ENCODE measurements around the gene SPATA21. TPM values are rescaled to one million over a fixed set of nuclear protein-coding genes. Genes with fewer than 3 reads are reported as not detected.
"Not testable (repeated sequence)": the region's sequence is repeated elsewhere in the genome, so short reads cannot be mapped to it uniquely, and the experiment has no call there.

SPATA21 gene
- total RNA-seq (2014; rRNA removed; shearing (Covaris generic)) = not detected in 2 replicates

GRCh38 chr1:16436946-16437474 is at the start of gene SPATA21:
TSS of gene SPATA21 (minus strand) at chr1:16437424. CDS start at chr1:16431371, 6,053 bp downstream.
- no peak for DNase-seq (ENCODE audit: low read depth in 1 of 2, low spot score in 2 of 2)
- H3K9me3 ChIP-seq (replicated peaks) = no peaks in the 10 kb centered on the region
- peaks cover 8% of the 10 kb centered on the region for H3K4me1 ChIP-seq (replicated peaks)
- H3K27me3 ChIP-seq (replicated peaks) = no peaks in the 10 kb centered on the region
- H3K27ac ChIP-seq = no peak within 1 kb of the TSS
- H3K4me3 ChIP-seq = no peak within 1 kb of the TSS
- H3K36me3 ChIP-seq = peaks cover 11% of the 10 kb centered on the region

GRCh38 chr1:16487011-16487410 is 49.8 kb upstream of the SPATA21 start:
- H3K9me3 ChIP-seq (replicated peaks); H3K4me1 ChIP-seq (replicated peaks); H3K27ac ChIP-seq; H3K27me3 ChIP-seq (replicated peaks); DNase-seq (ENCODE audit: low read depth in 1 of 2, low spot score in 2 of 2); H3K4me3 ChIP-seq: not testable (repeated sequence)
- H3K36me3 ChIP-seq = peaks cover 18% of the 10 kb centered on the region

GRCh38 chr1:16486316-16486715 is 49.1 kb upstream of the SPATA21 start:
- peaks cover 16% of the 10 kb centered on the region for H3K36me3 ChIP-seq
- not testable (repeated sequence) for DNase-seq (ENCODE audit: low read depth in 1 of 2, low spot score in 2 of 2); H3K4me1 ChIP-seq (replicated peaks); H3K27ac ChIP-seq; H3K9me3 ChIP-seq (replicated peaks); H3K27me3 ChIP-seq (replicated peaks); H3K4me3 ChIP-seq

- DNase-seq (ENCODE audit: low read depth in 1 of 2, low spot score in 2 of 2) = no peak
- Histone ChIP-seq H3K9me3 (replicated peaks) (no peaks in the 10 kb centered on the region), H3K27ac (no peak overlapping the region)
Observed at GRCh38 chr1:16484931-16485330, 47.7 kb upstream of the SPATA21 start.

GRCh38 chr1:16484501-16484835 is 47.2 kb upstream of the SPATA21 start:
- Histone ChIP-seq H3K27me3 (replicated peaks) (no peaks in the 10 kb centered on the region), H3K4me3 (no peak overlapping the region), H3K36me3 (peaks cover 25% of the 10 kb centered on the region), H3K9me3 (replicated peaks) (no peaks in the 10 kb centered on the region), H3K27ac (no peak overlapping the region), H3K4me1 (replicated peaks) (no peaks in the 10 kb centered on the region)
- DNase-seq (ENCODE audit: low read depth in 1 of 2, low spot score in 2 of 2) = no peak

More at GRCh38 chr1:16484931-16485330, 47.7 kb upstream of the SPATA21 start:
- Histone ChIP-seq H3K4me1 (replicated peaks) (no peaks in the 10 kb centered on the region), H3K27me3 (replicated peaks) (no peaks in the 10 kb centered on the region), H3K36me3 (peaks cover 26% of the 10 kb centered on the region), H3K4me3 (no peak overlapping the region)

GRCh38 chr1:16483639-16484500 is 46.6 kb upstream of the SPATA21 start:
- H3K27me3 ChIP-seq (replicated peaks); DNase-seq (ENCODE audit: low read depth in 1 of 2, low spot score in 2 of 2); H3K27ac ChIP-seq; H3K4me3 ChIP-seq; H3K9me3 ChIP-seq (replicated peaks); H3K4me1 ChIP-seq (replicated peaks): not testable (repeated sequence)
- peaks cover 22% of the 10 kb centered on the region for H3K36me3 ChIP-seq

- not testable (repeated sequence) for DNase-seq (ENCODE audit: low read depth in 1 of 2, low spot score in 2 of 2); H3K27me3 ChIP-seq (replicated peaks); H3K4me1 ChIP-seq (replicated peaks); H3K27ac ChIP-seq; H3K9me3 ChIP-seq (replicated peaks); H3K4me3 ChIP-seq
- peaks cover 26% of the 10 kb centered on the region for H3K36me3 ChIP-seq
Observed at GRCh38 chr1:16483146-16483545, 45.9 kb upstream of the SPATA21 start.

GRCh38 chr1:16478091-16478490 is 40.9 kb upstream of the SPATA21 start:
- no peak for DNase-seq (ENCODE audit: low read depth in 1 of 2, low spot score in 2 of 2)
- H3K4me1 ChIP-seq (replicated peaks) = no peaks in the 10 kb centered on the region
- H3K27ac ChIP-seq = no peak overlapping the region
- H3K4me3 ChIP-seq = no peak overlapping the region
- no peaks in the 10 kb centered on the region for H3K27me3 ChIP-seq (replicated peaks)
- H3K9me3 ChIP-seq (replicated peaks) = no peaks in the 10 kb centered on the region
- peaks cover 37% of the 10 kb centered on the region for H3K36me3 ChIP-seq

GRCh38 chr1:16475771-16476770 is 38.8 kb upstream of the SPATA21 start:
- H3K4me3 ChIP-seq; H3K27ac ChIP-seq; H3K4me1 ChIP-seq (replicated peaks); H3K27me3 ChIP-seq (replicated peaks); H3K9me3 ChIP-seq (replicated peaks); DNase-seq (ENCODE audit: low read depth in 1 of 2, low spot score in 2 of 2): not testable (repeated sequence)
- peaks cover 52% of the 10 kb centered on the region for H3K36me3 ChIP-seq

GRCh38 chr1:16474891-16475290 is 37.7 kb upstream of the SPATA21 start:
- not testable (repeated sequence) for H3K27me3 ChIP-seq (replicated peaks); H3K4me1 ChIP-seq (replicated peaks); H3K27ac ChIP-seq; H3K4me3 ChIP-seq; DNase-seq (ENCODE audit: low read depth in 1 of 2, low spot score in 2 of 2); H3K9me3 ChIP-seq (replicated peaks)
- peaks cover 48% of the 10 kb centered on the region for H3K36me3 ChIP-seq

GRCh38 chr1:16474166-16474800 is 37.1 kb upstream of the SPATA21 start:
- H3K36me3 ChIP-seq = peaks cover 47% of the 10 kb centered on the region

GRCh38 chr1:16468558-16468957 is 31.3 kb upstream of the SPATA21 start:
- no peak overlapping the region for H3K4me3 ChIP-seq
- H3K27ac ChIP-seq = no peak overlapping the region
- H3K9me3 ChIP-seq (replicated peaks) = no peaks in the 10 kb centered on the region
- H3K27me3 ChIP-seq (replicated peaks) = no peaks in the 10 kb centered on the region
- no peak for DNase-seq (ENCODE audit: low read depth in 1 of 2, low spot score in 2 of 2)
- peaks cover 44% of the 10 kb centered on the region for H3K36me3 ChIP-seq
- H3K4me1 ChIP-seq (replicated peaks) = no peaks in the 10 kb centered on the region

More at GRCh38 chr1:16474166-16474800, 37.1 kb upstream of the SPATA21 start:
- Histone ChIP-seq H3K27ac (no peak overlapping the region), H3K4me1 (replicated peaks) (no peaks in the 10 kb centered on the region), H3K27me3 (replicated peaks) (no peaks in the 10 kb centered on the region), H3K9me3 (replicated peaks) (no peaks in the 10 kb centered on the region), H3K4me3 (no peak overlapping the region)
- DNase-seq (ENCODE audit: low read depth in 1 of 2, low spot score in 2 of 2) = no peak

- DNase-seq (ENCODE audit: low read depth in 1 of 2, low spot score in 2 of 2) = no peak
- Histone ChIP-seq H3K4me3 (no peak overlapping the region), H3K4me1 (replicated peaks) (no peaks in the 10 kb centered on the region), H3K27ac (no peak overlapping the region), H3K27me3 (replicated peaks) (no peaks in the 10 kb centered on the region), H3K9me3 (replicated peaks) (no peaks in the 10 kb centered on the region), H3K36me3 (peaks cover 44% of the 10 kb centered on the region)
Observed at GRCh38 chr1:16464917-16465625, 27.8 kb upstream of the SPATA21 start.

Data from SJSA1 (cell line).